MG63 (cell line): ENCODE data around the gene ANK3. TPM values are rescaled to one million over a fixed set of nuclear protein-coding genes. Genes with fewer than 3 reads are reported as not detected.

ENCODE experiments used
- DNase-seq: peaks from one replicate; pipeline ENCODE4 v3.0.0-alpha.2; 2020
- H3K27me3 ChIP-seq: fragments of 250-450 bp; sonication (Bioruptor Pico); 2 replicates; pipeline ENCODE4 v1.5.1; 2020; ENCODE audit warnings: mild to moderate bottlenecking, moderate library complexity
- H3K36me3 ChIP-seq: fragments of 250-450 bp; sonication (Bioruptor Pico); 2 replicates; pipeline ENCODE4 v1.5.1; 2020; ENCODE audit warnings: mild to moderate bottlenecking, moderate library complexity
- H3K4me3 ChIP-seq: fragments of 250-450 bp; sonication (Bioruptor Pico); 2 replicates; pipeline ENCODE4 v1.5.1; 2020; ENCODE audit warnings: mild to moderate bottlenecking, moderate library complexity
- H3K9me3 ChIP-seq: fragments of 250-450 bp; sonication (Bioruptor Pico); 2 replicates; pipeline ENCODE4 v1.5.1; 2020; ENCODE audit warnings: mild to moderate bottlenecking, moderate library complexity
- total RNA-seq: library from RNA; depleted of rRNA; stranded (reverse); fragments of >200 nt; shearing (Covaris generic); gene quantifications from 2 replicates; pipeline ENCODE4 v1.2.3, GENCODE V29; 2014; ENCODE audit warnings: low replicate concordance

The ANK3 gene
- total RNA-seq, 1 experiment from 2014 or later, result 1.7 TPM

- H3K4me3 ChIP-seq, result no peak overlapping the region
- no peak for DNase-seq
- no peaks in the 10 kb centered on the region for H3K36me3 ChIP-seq
- H3K9me3 ChIP-seq, result no peaks in the 10 kb centered on the region
- peaks cover 9% of the 10 kb centered on the region for H3K27me3 ChIP-seq
Measured at GRCh38 chr10:60028081-60028480, 361.6 kb downstream of the ANK3 start.

- Histone ChIP-seq H3K4me3 (no peak overlapping the region), H3K27me3 (peaks cover 9% of the 10 kb centered on the region), H3K36me3 (no peaks in the 10 kb centered on the region), H3K9me3 (no peaks in the 10 kb centered on the region)
- no peak for DNase-seq
Measured at GRCh38 chr10:60025279-60025678, 364.4 kb downstream of the ANK3 start.

- H3K4me3 ChIP-seq, result no peak overlapping the region
- peaks cover 9% of the 10 kb centered on the region for H3K27me3 ChIP-seq
- no peak for DNase-seq
- H3K9me3 ChIP-seq, result no peaks in the 10 kb centered on the region
- no peaks in the 10 kb centered on the region for H3K36me3 ChIP-seq
Measured at GRCh38 chr10:60024506-60024905, 365.2 kb downstream of the ANK3 start.

DNA sequence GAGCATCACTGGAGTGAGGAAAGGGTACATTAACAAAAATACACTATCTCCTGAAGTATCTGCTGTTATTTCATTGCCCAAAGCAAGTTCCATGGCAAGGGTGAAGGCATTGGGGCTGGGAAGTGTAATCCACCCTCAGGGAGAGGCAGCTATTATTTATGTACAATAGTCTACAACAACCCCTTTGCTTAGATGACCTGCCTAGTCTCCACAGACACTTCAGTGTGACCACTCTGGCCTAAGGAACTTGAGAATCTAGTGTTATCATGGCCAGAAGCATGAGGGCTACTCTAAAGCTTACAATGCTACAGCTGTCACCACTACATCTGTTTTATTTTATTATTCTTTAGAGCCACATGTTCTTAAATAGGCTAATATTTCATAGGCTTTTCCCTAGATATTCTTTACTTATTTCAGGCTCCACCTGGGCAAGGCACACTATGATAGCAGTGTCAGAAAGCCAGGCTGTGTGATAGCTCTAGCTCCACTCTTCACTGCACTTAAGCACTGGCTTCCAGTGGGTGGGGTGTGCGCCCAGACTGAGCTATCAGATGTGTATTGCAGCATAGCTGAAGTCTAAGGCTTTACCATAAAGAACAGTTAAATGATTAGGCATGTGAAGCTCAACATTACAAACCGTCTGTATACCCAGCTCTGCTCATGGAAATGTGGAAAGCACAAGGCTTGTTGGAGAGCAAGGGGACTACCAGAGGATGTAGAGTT lies 366.4 kb downstream of the ANK3 start:
- Histone ChIP-seq H3K4me3 (no peak overlapping the region), H3K9me3 (no peaks in the 10 kb centered on the region), H3K36me3 (no peaks in the 10 kb centered on the region), H3K27me3 (peaks cover 9% of the 10 kb centered on the region)
- DNase-seq, result no peak

DNA sequence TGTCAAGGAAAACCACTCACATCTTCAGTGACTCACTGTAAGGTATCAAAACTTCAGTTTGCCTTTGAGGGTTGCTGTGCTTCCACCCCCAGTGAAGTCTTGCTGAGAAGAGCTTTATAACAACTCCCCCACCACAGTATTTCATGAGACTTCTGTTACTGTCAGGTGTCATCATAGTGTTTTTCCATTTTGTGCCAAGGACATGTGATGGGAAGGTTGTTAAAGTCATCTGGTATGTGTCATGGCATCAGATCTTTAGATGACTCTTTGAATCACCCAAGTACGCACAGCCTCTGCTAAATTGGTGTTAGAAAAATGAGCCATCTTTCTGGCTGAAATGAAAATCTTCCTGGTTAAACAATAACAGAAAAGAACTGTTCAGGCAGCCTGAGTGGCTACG lies 368.3 kb downstream of the ANK3 start:
- Histone ChIP-seq H3K4me3 (no peak overlapping the region), H3K9me3 (no peaks in the 10 kb centered on the region), H3K36me3 (no peaks in the 10 kb centered on the region), H3K27me3 (peaks cover 6% of the 10 kb centered on the region)
- DNase-seq, result no peak

GRCh38 chr10:60016794-60017193 lies 372.9 kb downstream of the ANK3 start:
- no peaks in the 10 kb centered on the region for H3K36me3 ChIP-seq
- no peaks in the 10 kb centered on the region for H3K27me3 ChIP-seq
- DNase-seq, result no peak

GRCh38 chr10:60009710-60010383 lies 379.8 kb downstream of the ANK3 start:
- Histone ChIP-seq H3K9me3 (no peaks in the 10 kb centered on the region), H3K4me3 (no peak overlapping the region), H3K36me3 (no peaks in the 10 kb centered on the region), H3K27me3 (no peaks in the 10 kb centered on the region)
- DNase-seq, result no peak

More at GRCh38 chr10:60016794-60017193, 372.9 kb downstream of the ANK3 start:
- H3K9me3 ChIP-seq, result 0 out of 2 replicates have a peak, but pooled peaks cover 2% of the 10 kb centered on the region
- H3K4me3 ChIP-seq, result no peak overlapping the region

- Histone ChIP-seq H3K9me3 (no peaks in the 10 kb centered on the region), H3K27me3 (no peaks in the 10 kb centered on the region), H3K36me3 (no peaks in the 10 kb centered on the region), H3K4me3 (no peak overlapping the region)
- DNase-seq, result no peak
Measured at GRCh38 chr10:60009276-60009675, 380.4 kb downstream of the ANK3 start.

GRCh38 chr10:60008816-60009215 lies 380.9 kb downstream of the ANK3 start:
- DNase-seq, result no peak
- no peaks in the 10 kb centered on the region for H3K36me3 ChIP-seq
- no peak overlapping the region for H3K4me3 ChIP-seq
- no peaks in the 10 kb centered on the region for H3K9me3 ChIP-seq
- H3K27me3 ChIP-seq, result no peaks in the 10 kb centered on the region

- Histone ChIP-seq H3K9me3 (no peaks in the 10 kb centered on the region), H3K4me3 (no peak overlapping the region), H3K27me3 (no peaks in the 10 kb centered on the region), H3K36me3 (no peaks in the 10 kb centered on the region)
- DNase-seq, result no peak
Measured at GRCh38 chr10:60006062-60006461, 383.6 kb downstream of the ANK3 start.

GRCh38 chr10:60003651-60004523 lies 385.8 kb downstream of the ANK3 start:
- H3K36me3 ChIP-seq, result no peaks in the 10 kb centered on the region
- no peaks in the 10 kb centered on the region for H3K27me3 ChIP-seq
- H3K4me3 ChIP-seq, result no peak overlapping the region
- H3K9me3 ChIP-seq, result no peaks in the 10 kb centered on the region
- DNase-seq, result no peak

DNA sequence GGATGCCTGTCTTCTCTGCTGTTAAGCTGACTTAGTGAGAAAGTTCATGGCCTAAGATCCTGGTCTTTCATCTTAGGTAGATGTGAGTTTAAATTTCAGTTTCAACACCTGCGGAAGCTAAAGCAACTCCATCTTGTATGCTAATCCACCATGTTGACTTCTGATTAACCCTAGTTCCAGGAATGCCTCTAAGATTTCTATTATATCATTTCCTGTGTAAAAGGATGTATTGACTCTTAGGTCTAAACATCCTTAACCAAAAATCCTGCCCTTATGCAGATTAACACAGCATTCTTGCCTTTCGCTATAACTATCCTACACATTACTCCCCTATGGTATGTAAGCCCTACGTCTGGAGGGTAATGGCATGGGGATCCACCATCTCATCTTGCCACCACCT lies 388.9 kb downstream of the ANK3 start:
- H3K4me3 ChIP-seq, result no peak overlapping the region
- peaks cover 3% of the 10 kb centered on the region; the same call in 1 of the 2 replicates for H3K9me3 ChIP-seq
- no peaks in the 10 kb centered on the region for H3K36me3 ChIP-seq
- no peaks in the 10 kb centered on the region for H3K27me3 ChIP-seq
- no peak for DNase-seq

DNA sequence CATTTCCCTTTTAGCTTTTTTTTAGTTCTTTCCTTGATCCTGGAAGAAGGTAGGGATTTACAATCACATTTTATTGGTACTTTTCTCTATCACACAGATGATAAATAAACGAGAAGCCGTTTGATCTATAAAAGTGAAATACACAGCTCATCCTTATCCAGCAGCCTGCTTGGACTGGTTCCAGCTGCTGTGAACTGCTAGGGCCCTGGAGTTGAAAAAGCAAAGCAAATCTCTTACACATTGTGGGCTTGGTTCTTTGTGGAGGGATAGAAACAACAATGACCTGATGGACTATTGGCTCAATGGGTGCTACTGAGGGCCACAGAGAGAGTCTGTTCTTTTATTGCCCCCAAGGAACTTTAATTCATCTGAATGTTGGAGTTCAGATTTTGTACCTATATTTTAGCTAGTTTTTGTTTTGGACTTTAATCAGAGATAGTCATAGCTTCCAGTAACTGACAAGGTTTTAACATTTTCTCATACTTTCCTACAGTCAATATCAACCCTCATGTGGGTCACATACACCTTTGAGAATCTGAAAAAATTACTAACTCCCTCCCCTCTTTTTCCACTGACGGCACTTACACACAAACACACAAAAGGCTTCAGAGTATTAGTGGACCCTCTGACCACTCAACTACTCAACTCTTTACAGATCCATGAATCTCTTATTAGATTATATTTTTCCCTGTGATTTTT lies 391.7 kb downstream of the ANK3 start:
- Histone ChIP-seq H3K27me3 (no peaks in the 10 kb centered on the region), H3K9me3 (peaks cover 3% of the 10 kb centered on the region; the same call in 1 of the 2 replicates), H3K4me3 (no peak overlapping the region), H3K36me3 (no peaks in the 10 kb centered on the region)
- DNase-seq, result no peak

GRCh38 chr10:59995862-59996261 lies 393.8 kb downstream of the ANK3 start:
- H3K9me3 ChIP-seq, result peaks cover 3% of the 10 kb centered on the region; the same call in 1 of the 2 replicates
- no peaks in the 10 kb centered on the region for H3K36me3 ChIP-seq
- no peak overlapping the region for H3K4me3 ChIP-seq
- H3K27me3 ChIP-seq, result no peaks in the 10 kb centered on the region
- DNase-seq, result no peak

GRCh38 chr10:59993931-59994330 lies 395.7 kb downstream of the ANK3 start:
- no peaks in the 10 kb centered on the region for H3K36me3 ChIP-seq
- H3K9me3 ChIP-seq, result peaks cover 3% of the 10 kb centered on the region; the same call in 1 of the 2 replicates
- no peaks in the 10 kb centered on the region for H3K27me3 ChIP-seq
- no peak overlapping the region for H3K4me3 ChIP-seq
- DNase-seq, result no peak

DNA sequence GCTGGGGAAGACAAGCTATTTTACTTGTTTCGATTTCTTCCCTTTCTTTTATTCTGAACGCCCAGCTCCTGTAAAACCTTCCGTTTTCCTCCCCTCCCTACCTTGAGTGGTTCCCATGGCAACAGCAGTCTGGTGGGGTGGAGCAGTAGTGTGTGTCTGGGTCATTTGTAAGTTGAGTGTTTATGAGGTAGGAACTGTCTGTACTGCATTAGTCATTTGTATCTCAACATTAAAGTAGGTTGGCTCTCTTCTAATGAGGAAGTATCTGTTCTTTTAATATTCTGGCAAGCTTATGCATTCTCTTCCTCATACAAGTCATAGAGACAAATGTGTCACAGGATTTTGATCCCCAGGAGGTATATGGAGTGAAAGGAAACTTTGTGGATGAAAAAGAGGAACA lies 398.0 kb downstream of the ANK3 start:
- Histone ChIP-seq H3K27me3 (no peaks in the 10 kb centered on the region), H3K9me3 (peaks cover 3% of the 10 kb centered on the region; the same call in 1 of the 2 replicates), H3K36me3 (no peaks in the 10 kb centered on the region), H3K4me3 (no peak overlapping the region)
- DNase-seq, result no peak
